Measurements from ENCODE around the gene RBM18.

RBM18 gene, protein sequence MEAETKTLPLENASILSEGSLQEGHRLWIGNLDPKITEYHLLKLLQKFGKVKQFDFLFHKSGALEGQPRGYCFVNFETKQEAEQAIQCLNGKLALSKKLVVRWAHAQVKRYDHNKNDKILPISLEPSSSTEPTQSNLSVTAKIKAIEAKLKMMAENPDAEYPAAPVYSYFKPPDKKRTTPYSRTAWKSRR

GRCh38 chr9:122264360-122265148, at the start of gene RBM18, which contains the start of gene MRRF:
TSS of gene RBM18 (minus strand) at chr9:122264840. CDS start at chr9:122261492, 3,348 bp downstream.
TSS of gene MRRF (plus strand) at chr9:122264882. CDS start at chr9:122270892, 6,010 bp downstream.
- DNase-seq (ENCODE audit: low read depth in 2 of 2) = peak; percentile 86

DNA sequence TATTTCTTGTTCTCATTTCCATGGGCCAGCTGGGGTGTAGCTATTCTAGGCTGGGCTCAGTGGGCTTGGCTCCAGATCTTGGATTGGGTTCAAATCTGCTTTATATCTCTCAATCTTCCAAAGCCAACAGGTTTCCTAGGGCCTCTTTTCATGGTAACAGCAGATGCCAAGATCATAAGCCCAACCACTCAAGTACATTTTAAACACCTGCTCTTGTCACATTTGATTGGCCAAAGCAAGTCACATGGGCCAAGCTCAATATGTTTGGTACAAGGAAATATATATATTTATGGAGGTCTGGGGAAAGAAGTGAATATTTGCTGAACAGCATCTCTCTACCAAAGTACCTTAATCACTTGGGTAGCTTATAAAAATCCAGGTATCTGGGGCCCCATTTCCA, 49.5 kb upstream of the RBM18 start:
- DNase-seq (ENCODE audit: low read depth in 2 of 2) = no peak

DNA sequence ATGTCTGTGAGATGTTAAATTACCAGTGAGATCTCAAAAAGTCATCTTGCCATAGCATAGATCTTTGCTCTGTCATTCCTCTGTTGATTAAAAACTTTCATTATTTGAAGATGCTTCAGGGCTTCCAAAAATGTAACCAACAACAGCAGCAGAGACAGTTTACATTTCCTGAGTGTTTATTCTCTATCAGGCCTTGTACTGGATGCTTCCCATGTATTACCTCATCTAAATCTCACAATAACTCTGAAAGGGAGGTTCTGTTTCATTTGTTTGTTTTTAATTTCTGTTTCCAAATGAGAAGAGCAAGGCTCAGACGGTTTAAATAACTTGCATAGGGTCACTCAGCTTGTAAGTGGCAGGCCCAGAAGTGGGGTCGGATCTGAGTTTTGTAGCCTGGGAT, 45.2 kb upstream of the RBM18 start:
- DNase-seq (ENCODE audit: low read depth in 2 of 2) = no peak

DNA sequence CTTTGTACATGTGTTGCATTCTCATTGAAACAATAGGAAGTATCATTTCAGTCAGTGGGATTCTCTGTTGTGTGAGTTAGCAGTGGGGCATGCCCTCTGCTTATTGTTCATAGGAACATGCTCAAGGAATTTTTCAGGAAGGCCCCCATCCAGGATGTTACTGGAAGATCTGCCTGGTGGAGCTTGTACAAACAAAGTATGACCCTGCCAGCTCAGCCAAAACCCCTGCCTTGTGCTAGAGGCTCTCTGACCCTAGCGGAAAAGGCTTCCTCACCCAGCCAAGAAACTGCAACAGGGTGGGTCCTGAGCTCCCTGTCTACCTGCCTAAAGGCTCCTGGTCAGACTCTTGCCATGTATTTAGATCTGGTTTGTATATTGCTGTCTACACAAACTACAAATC, 43.3 kb upstream of the RBM18 start:
- no peak for DNase-seq (ENCODE audit: low read depth in 2 of 2)

DNA sequence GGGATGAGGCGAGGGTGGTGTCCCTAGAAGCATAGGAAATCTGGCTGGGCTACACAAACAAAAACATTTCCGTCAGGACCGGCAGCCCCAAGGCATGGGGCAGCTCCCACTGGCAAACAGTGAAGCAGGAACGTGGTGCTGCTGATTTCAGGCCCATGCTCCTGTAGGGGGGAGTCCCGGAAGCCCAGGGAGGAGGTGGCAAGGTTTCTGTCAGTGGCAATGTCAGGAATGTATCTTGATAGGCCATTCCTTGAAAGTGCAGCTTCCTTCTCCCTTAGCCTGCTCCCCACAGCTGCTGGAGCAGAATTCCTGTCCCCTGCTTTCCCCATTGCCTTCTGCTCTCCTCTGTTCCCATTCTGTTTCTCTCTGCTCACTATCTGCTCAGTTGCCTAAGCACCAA, 42.4 kb upstream of the RBM18 start:
- no peak for DNase-seq (ENCODE audit: low read depth in 2 of 2)

- no peak for DNase-seq (ENCODE audit: low read depth in 2 of 2)
Measured at GRCh38 chr9:122302237-122303093, 37.8 kb upstream of the RBM18 start.

DNA sequence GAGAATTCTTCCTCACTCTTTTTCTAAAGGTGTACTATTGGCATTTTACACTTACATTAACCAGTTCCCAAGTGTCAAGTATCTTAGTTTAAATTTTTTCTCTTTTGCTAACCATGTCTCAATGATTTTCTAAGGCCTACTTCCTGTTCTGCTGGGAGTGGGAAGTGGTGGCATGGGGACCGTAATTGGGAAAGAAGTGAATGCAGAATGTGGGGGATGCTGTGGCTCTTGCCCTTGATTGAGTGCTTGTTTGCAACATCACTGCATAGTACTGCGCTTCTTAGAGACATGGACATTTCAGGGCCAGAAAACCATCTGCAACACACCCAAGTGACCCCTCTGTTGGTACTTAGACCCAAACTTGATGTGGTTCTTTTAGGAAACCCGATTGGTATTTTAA, 32.9 kb upstream of the RBM18 start:
- DNase-seq (ENCODE audit: low read depth in 2 of 2) = no peak

GRCh38 chr9:122294531-122294930, 29.9 kb upstream of the RBM18 start:
- no peak for DNase-seq (ENCODE audit: low read depth in 2 of 2)

- DNase-seq (ENCODE audit: low read depth in 2 of 2) = no peak
Measured at GRCh38 chr9:122291458-122291857, 26.8 kb upstream of the RBM18 start.

- DNase-seq (ENCODE audit: low read depth in 2 of 2) = no peak
Measured at GRCh38 chr9:122287214-122287720, 22.6 kb upstream of the RBM18 start.

DNA sequence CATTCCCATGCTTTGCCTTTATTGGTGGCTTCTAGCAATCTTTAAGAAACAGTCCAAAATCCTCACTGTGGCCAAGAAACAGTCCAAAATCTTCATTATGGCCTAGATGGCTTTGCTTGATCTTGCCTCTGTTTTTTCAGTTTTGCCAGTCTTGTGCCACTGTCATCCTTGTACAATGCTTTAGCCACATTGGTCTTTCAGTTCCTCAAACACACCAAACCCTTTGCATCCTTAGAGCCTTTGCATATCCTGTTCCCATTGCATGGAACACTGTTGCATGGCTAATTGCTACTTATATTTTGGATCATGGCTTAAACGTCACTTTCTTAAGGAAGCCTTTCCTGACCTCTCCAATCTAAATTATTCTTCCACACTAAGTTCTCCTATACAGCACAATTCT, 22.1 kb upstream of the RBM18 start:
- DNase-seq (ENCODE audit: low read depth in 2 of 2) = no peak

- no peak for DNase-seq (ENCODE audit: low read depth in 2 of 2)
Measured at GRCh38 chr9:122281368-122281767, 16.7 kb upstream of the RBM18 start.

GRCh38 chr9:122277285-122277897, 12.8 kb upstream of the RBM18 start:
- no peak for DNase-seq (ENCODE audit: low read depth in 2 of 2)

DNA sequence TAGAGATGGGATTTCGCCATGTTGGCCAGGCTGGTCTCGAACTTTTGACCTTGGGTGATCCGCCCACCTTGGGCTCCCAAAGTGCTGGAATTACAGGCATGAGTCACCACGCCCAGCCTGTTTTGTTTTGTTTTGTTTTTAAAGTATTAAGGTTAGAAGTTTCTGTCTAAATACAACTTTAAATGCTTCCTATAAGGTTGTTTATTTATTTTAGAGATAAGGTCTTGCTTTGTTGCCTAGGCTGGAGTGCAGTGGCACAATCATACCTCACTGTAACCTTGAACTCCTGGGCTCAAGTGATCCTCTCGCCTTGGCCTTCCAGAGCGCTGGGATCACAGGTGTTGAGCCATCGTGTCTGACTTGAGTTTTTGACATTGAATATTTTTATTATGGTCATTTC, 11.5 kb upstream of the RBM18 start:
- DNase-seq (ENCODE audit: low read depth in 2 of 2) = no peak

- no peak for DNase-seq (ENCODE audit: low read depth in 2 of 2)
Measured at GRCh38 chr9:122274055-122274454, 9.4 kb upstream of the RBM18 start.

- no peak for DNase-seq (ENCODE audit: low read depth in 2 of 2)
Measured at GRCh38 chr9:122268041-122268814, 3.6 kb upstream of the RBM18 start.

GRCh38 chr9:122265149-122265915, 692 bp upstream of the RBM18 start:
- DNase-seq (ENCODE audit: low read depth in 2 of 2) = no peak

GRCh38 chr9:122263699-122264349, 816 bp downstream of the RBM18 start:
- DNase-seq (ENCODE audit: low read depth in 2 of 2) = no peak

- no peak for DNase-seq (ENCODE audit: low read depth in 2 of 2)
Measured at GRCh38 chr9:122262073-122262472, 2.6 kb downstream of the RBM18 start.

DNA sequence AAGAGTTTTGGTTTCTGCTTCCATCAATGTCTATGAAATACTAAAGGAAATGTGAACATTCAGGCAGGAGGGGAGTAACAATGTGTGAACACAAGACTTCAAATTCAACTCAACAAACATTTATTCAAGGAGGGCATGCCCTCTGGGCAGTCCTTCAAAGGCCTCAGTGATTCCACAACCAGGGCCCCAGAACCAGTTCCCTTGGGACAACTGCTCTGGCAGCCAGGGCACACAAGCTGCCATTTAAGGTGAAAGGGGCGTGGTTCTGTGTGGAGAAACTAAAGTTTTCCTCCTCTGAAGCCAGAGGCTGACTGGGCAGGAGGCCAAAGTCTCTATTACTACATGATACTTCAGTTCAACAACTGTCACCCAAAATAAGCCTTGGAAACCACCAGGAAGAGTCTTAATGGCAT, 3.2 kb downstream of the RBM18 start:
- DNase-seq (ENCODE audit: low read depth in 2 of 2) = no peak
